NCI-H1694 (cell line): ENCODE measurements around the gene ACSM2B.
"Not testable (repeated sequence)": the region's sequence is repeated elsewhere in the genome, so short reads cannot be mapped to it uniquely, and the experiment has no call there.

Experiments
- DNase-seq: peaks from one replicate; lab custom pipeline; 2025; lab: John Stamatoyannopoulos, UW

ACSM2B gene

GRCh38 chr16:20532284-20532792 lies 43.8 kb downstream of the ACSM2B start:
- not testable (repeated sequence) for DNase-seq

GRCh38 chr16:20531795-20532194 lies 44.4 kb downstream of the ACSM2B start:
- DNase-seq, result not testable (repeated sequence)

- DNase-seq, result no peak
These were observed 56.1 kb downstream of the ACSM2B start for GRCh38 chr16:20520103-20520502.

GRCh38 chr16:20519231-20519630 lies 56.9 kb downstream of the ACSM2B start:
- DNase-seq, result no peak

- DNase-seq, result no peak
These were observed 59.0 kb downstream of the ACSM2B start for GRCh38 chr16:20517149-20517548.

- DNase-seq, result no peak
These were observed 60.5 kb downstream of the ACSM2B start for GRCh38 chr16:20515688-20516090.

GRCh38 chr16:20510323-20510722 lies 65.8 kb downstream of the ACSM2B start:
- no peak for DNase-seq

GRCh38 chr16:20507280-20507679 lies 68.9 kb downstream of the ACSM2B start:
- DNase-seq, result no peak

- no peak for DNase-seq
These were observed 71.7 kb downstream of the ACSM2B start for GRCh38 chr16:20504418-20504817.

- not testable (repeated sequence) for DNase-seq
These were observed 84.7 kb downstream of the ACSM2B start for GRCh38 chr16:20491448-20491847.

GRCh38 chr16:20490994-20491393 lies 85.2 kb downstream of the ACSM2B start:
- DNase-seq, result not testable (repeated sequence)
